HepG2 (cell line): ENCODE results near the gene NXN. TPM values are rescaled to one million over a fixed set of nuclear protein-coding genes. Genes with fewer than 3 reads are reported as not detected.

Experiments used
- AGO1 ChIP-seq: fragments of 200-400 bp; formaldehyde crosslinking; IDR thresholded peaks from 2 replicates; pipeline ENCODE4 v1.6.1; 2017; ENCODE audit warnings: mild to moderate bottlenecking, low read depth, low read length, moderate library complexity; ENCODE audit not compliant: poor library complexity, severe bottlenecking
- FOSL2 ChIP-seq: sonication (generic); formaldehyde crosslinking; IDR thresholded peaks from 2 replicates; pipeline ENCODE4 v1.4.0; 2020; ENCODE audit warnings: missing genetic modification reagents
- KDM1A ChIP-seq: IDR thresholded peaks from 2 replicates; pipeline ENCODE4 v1.6.1; 2016; ENCODE audit warnings: missing compliant biosample characterization
- MLLT10 ChIP-seq: sonication (generic); formaldehyde crosslinking; IDR thresholded peaks from 2 replicates; pipeline ENCODE4 v1.4.0; 2020; ENCODE audit warnings: missing genetic modification reagents
- MXD4 ChIP-seq: IDR thresholded peaks from 2 replicates; pipeline ENCODE4 v1.6.1; 2016; ENCODE audit warnings: mild to moderate bottlenecking, missing biosample characterization, missing genetic modification reagents
- NR3C1 ChIP-seq: sonication (generic); formaldehyde crosslinking; IDR thresholded peaks from 2 replicates; pipeline ENCODE4 v1.4.0; 2020; ENCODE audit warnings: missing genetic modification reagents
- PAWR ChIP-seq: sonication (generic); formaldehyde crosslinking; IDR thresholded peaks from 2 replicates; pipeline ENCODE4 v1.4.0; 2020; ENCODE audit warnings: missing genetic modification reagents, mild to moderate bottlenecking, borderline replicate concordance
- PHF20 ChIP-seq: sonication (generic); formaldehyde crosslinking; IDR thresholded peaks from 2 replicates; pipeline ENCODE4 v1.5.0; 2020; ENCODE audit warnings: mild to moderate bottlenecking, missing genetic modification reagents
- RNF2 ChIP-seq: fragments of 450-650 bp; conservative IDR thresholded peaks from 2 replicates; pipeline ENCODE4 v1.6.1; 2016; ENCODE audit warnings: low read depth
- SALL2 ChIP-seq: sonication (generic); formaldehyde crosslinking; IDR thresholded peaks from 2 replicates; pipeline ENCODE4 v1.8.1; 2023; ENCODE audit warnings: mild to moderate bottlenecking, missing genetic modification reagents, inconsistent platforms
- SATB2 ChIP-seq: sonication (generic); formaldehyde crosslinking; IDR thresholded peaks from 2 replicates; pipeline ENCODE4 v1.5.0; 2020; ENCODE audit warnings: missing genetic modification reagents
- SIX4 ChIP-seq: sonication (generic); formaldehyde crosslinking; IDR thresholded peaks from 2 replicates; pipeline ENCODE4 v1.4.0; 2020; ENCODE audit warnings: missing genetic modification reagents
- SOX13 ChIP-seq, 3 experiments: fragments of 450-650 bp in 1 of 3; sonication (generic) in 1 of 3; formaldehyde crosslinking in 1 of 3; IDR thresholded peaks in 2 of 3; conservative IDR thresholded peaks in 1 of 3; 2 replicates each; pipeline versions ENCODE4 v1.5.0 to v1.6.1; 2016 to 2020; ENCODE audit warnings: antibody characterized with exemption in 1 of 3, mild to moderate bottlenecking in 1 of 3, missing compliant biosample characterization in 1 of 3, missing genetic modification reagents in 1 of 3, moderate library complexity in 1 of 3
- ZFP36 ChIP-seq: fragments of 150-350 bp; IDR thresholded peaks from 2 replicates; pipeline ENCODE4 v1.6.1; 2018; ENCODE audit warnings: borderline replicate concordance, low read length, low read depth; ENCODE audit not compliant: partially characterized antibody
- ZNF317 ChIP-seq: sonication (generic); formaldehyde crosslinking; IDR thresholded peaks from 2 replicates; pipeline ENCODE4 v1.5.0; 2020; ENCODE audit warnings: mild to moderate bottlenecking, missing genetic modification reagents
- ZNF383 ChIP-seq: sonication (generic); formaldehyde crosslinking; IDR thresholded peaks from 2 replicates; pipeline ENCODE4 v1.4.0; 2020; ENCODE audit warnings: missing genetic modification reagents, mild to moderate bottlenecking, borderline replicate concordance
- ZNF629 ChIP-seq: sonication (generic); formaldehyde crosslinking; conservative IDR thresholded peaks from 2 replicates; pipeline ENCODE4 v1.5.0; 2020; ENCODE audit warnings: missing genetic modification reagents
- ZNF713 ChIP-seq: sonication (generic); formaldehyde crosslinking; IDR thresholded peaks from 2 replicates; pipeline ENCODE4 v1.4.0; 2020; ENCODE audit warnings: mild to moderate bottlenecking, missing genetic modification reagents
- ZNF781 ChIP-seq: sonication (generic); formaldehyde crosslinking; IDR thresholded peaks from 2 replicates; pipeline ENCODE4 v1.5.1; 2020; ENCODE audit warnings: borderline replicate concordance, mild to moderate bottlenecking, missing genetic modification reagents; ENCODE audit errors: not compliant biosample characterization
- ZZZ3 ChIP-seq: sonication (generic); formaldehyde crosslinking; IDR thresholded peaks from 2 replicates; pipeline ENCODE4 v1.4.0; 2020; ENCODE audit warnings: missing genetic modification reagents, mild to moderate bottlenecking, borderline replicate concordance
- polyA plus RNA-seq, 8 experiments: library from polyadenylated mRNA; depleted of rRNA in 3 of 8; stranded (reverse) in 7 of 8; unstranded in 1 of 8; fragments of >200 nt; fragmentation: Illumina TruSeq in 4 of 8; extraction: Trizol in 4 of 8; gene quantifications; 2 replicates each; pipeline versions ENCODE4 v1.2.1 to v1.2.3, GENCODE V29; 2011 to 2016; ENCODE audit warnings: low read depth in 4 of 8, missing spikeins in 1 of 8, mixed read lengths in 1 of 8; ENCODE audit not compliant: insufficient read depth in 1 of 8
- total RNA-seq, 5 experiments: library from RNA; depleted of rRNA; stranded (reverse); fragments of >200 nt; fragmentation: Illumina TruSeq; extraction: Trizol; gene quantifications; 2 replicates each; pipeline ENCODE4 v1.2.3, GENCODE V29; 2016; ENCODE audit warnings: low read depth in 1 of 5
- TF ChIP-seq, protein P1 (sequence below): sonication (generic); formaldehyde crosslinking; IDR thresholded peaks from 2 replicates; pipeline ENCODE4 v1.4.0; 2020; ENCODE audit warnings: mild to moderate bottlenecking, low read depth, missing genetic modification reagents
- TF ChIP-seq, protein P2 (sequence below): IDR thresholded peaks from 2 replicates; pipeline ENCODE4 v1.6.1; 2016
- TF ChIP-seq, protein P3 (sequence below): sonication (generic); formaldehyde crosslinking; IDR thresholded peaks from 2 replicates; pipeline ENCODE4; 2020; ENCODE audit warnings: missing genetic modification reagents, mild to moderate bottlenecking, borderline replicate concordance
- TF ChIP-seq, protein P4 (sequence below): IDR thresholded peaks from 2 replicates; pipeline ENCODE4 v1.6.1; 2016

The NXN gene
- total and polyA plus RNA-seq, 2 of the 13 experiments (the other 11 are each of a cell fraction or from before 2014, with no cell fraction given), result 22.2 to 24.3 TPM

DNA sequence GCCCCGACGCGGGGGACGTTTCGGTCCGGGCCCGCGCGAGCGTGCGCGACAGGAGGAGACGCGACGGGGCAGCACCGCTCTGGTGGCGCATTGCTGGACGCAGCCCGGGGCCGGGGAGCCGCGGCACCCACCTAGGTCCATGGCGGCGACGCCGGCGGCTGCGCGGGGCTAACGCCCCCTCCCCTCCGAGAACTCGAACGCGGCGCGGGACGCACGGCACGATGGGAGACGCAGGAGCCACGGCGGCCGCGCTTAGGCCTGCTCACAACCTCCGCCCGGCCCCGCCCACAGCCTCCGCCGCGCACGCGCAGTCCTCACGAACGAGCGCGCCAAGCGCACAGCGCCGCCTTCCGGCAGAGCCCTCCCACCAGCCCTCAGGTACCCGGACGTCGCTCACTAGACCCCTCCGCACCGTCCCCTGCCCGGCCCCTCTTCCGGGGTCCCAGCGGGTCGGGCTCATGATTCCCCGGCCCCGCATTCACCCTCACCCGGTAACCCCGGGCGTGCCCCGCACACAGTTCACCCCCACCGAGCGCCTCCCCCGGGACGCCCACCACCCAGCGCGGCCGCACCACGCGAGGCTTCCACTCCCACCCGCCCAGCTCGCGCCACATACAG, 227.5 kb downstream of the NXN start, which contains the start of gene GEMIN4 (continued):
- peak; percentile 69; the same call in 1 of the 2 replicates for TF ChIP-seq SALL2 (CRISPR knock-in tag)
- TF ChIP-seq FOSL2 (CRISPR knock-in tag), result peak; percentile 29
- TF ChIP-seq, protein P1, sequence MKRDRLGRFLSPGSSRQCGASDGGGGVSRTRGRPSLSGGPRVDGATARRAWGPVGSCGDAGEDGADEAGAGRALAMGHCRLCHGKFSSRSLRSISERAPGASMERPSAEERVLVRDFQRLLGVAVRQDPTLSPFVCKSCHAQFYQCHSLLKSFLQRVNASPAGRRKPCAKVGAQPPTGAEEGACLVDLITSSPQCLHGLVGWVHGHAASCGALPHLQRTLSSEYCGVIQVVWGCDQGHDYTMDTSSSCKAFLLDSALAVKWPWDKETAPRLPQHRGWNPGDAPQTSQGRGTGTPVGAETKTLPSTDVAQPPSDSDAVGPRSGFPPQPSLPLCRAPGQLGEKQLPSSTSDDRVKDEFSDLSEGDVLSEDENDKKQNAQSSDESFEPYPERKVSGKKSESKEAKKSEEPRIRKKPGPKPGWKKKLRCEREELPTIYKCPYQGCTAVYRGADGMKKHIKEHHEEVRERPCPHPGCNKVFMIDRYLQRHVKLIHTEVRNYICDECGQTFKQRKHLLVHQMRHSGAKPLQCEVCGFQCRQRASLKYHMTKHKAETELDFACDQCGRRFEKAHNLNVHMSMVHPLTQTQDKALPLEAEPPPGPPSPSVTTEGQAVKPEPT (CRISPR knock-in tag), result 0 out of 2 replicates have a peak, but pooled peaks have one; percentile 19
- no peak for TF ChIP-seq ZNF383
- no peak for TF ChIP-seq KDM1A (CRISPR knock-in tag)
- TF ChIP-seq, protein P2, sequence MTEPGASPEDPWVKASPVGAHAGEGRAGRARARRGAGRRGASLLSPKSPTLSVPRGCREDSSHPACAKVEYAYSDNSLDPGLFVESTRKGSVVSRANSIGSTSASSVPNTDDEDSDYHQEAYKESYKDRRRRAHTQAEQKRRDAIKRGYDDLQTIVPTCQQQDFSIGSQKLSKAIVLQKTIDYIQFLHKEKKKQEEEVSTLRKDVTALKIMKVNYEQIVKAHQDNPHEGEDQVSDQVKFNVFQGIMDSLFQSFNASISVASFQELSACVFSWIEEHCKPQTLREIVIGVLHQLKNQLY (CRISPR knock-in tag), result no peak
- no peak for TF ChIP-seq SATB2 (CRISPR knock-in tag)
- no peak for TF ChIP-seq ZNF629 (CRISPR knock-in tag)
- TF ChIP-seq NR3C1 (CRISPR knock-in tag), result no peak
- no peak for TF ChIP-seq ZNF317 (CRISPR knock-in tag)
- TF ChIP-seq, protein P3, sequence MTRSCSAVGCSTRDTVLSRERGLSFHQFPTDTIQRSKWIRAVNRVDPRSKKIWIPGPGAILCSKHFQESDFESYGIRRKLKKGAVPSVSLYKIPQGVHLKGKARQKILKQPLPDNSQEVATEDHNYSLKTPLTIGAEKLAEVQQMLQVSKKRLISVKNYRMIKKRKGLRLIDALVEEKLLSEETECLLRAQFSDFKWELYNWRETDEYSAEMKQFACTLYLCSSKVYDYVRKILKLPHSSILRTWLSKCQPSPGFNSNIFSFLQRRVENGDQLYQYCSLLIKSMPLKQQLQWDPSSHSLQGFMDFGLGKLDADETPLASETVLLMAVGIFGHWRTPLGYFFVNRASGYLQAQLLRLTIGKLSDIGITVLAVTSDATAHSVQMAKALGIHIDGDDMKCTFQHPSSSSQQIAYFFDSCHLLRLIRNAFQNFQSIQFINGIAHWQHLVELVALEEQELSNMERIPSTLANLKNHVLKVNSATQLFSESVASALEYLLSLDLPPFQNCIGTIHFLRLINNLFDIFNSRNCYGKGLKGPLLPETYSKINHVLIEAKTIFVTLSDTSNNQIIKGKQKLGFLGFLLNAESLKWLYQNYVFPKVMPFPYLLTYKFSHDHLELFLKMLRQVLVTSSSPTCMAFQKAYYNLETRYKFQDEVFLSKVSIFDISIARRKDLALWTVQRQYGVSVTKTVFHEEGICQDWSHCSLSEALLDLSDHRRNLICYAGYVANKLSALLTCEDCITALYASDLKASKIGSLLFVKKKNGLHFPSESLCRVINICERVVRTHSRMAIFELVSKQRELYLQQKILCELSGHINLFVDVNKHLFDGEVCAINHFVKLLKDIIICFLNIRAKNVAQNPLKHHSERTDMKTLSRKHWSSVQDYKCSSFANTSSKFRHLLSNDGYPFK (CRISPR knock-in tag), result no peak
- TF ChIP-seq ZNF713, result no peak; the same call in 1 of the 2 replicates
- peak; percentile 74 for TF ChIP-seq PHF20 (CRISPR knock-in tag)
- no peak for TF ChIP-seq ZFP36
- TF ChIP-seq ZZZ3 (CRISPR knock-in tag), result peak; percentile 69; the same call in 1 of the 2 replicates
- no peak for TF ChIP-seq PAWR (CRISPR knock-in tag)
- peak; percentile 63; the same call in 1 of the 2 replicates for TF ChIP-seq MXD4 (CRISPR knock-in tag)
- TF ChIP-seq SIX4 (CRISPR knock-in tag), result no peak
- TF ChIP-seq MLLT10 (CRISPR knock-in tag), result no peak
- no peak for TF ChIP-seq SOX13 (IDR thresholded peaks at IDR 0.05)
- TF ChIP-seq SOX13 (CRISPR knock-in tag; conservative IDR thresholded peaks at IDR 0.05 in 1 of 2, IDR thresholded peaks at IDR 0.05 in 1 of 2), result peak in 1 of 2 experiments; percentile 28; a peak in 1 of 4 replicates
- TF ChIP-seq ZNF781 (CRISPR knock-in tag), result peak; percentile 48
- peak; percentile 63 for TF ChIP-seq AGO1
- TF ChIP-seq, protein P4, sequence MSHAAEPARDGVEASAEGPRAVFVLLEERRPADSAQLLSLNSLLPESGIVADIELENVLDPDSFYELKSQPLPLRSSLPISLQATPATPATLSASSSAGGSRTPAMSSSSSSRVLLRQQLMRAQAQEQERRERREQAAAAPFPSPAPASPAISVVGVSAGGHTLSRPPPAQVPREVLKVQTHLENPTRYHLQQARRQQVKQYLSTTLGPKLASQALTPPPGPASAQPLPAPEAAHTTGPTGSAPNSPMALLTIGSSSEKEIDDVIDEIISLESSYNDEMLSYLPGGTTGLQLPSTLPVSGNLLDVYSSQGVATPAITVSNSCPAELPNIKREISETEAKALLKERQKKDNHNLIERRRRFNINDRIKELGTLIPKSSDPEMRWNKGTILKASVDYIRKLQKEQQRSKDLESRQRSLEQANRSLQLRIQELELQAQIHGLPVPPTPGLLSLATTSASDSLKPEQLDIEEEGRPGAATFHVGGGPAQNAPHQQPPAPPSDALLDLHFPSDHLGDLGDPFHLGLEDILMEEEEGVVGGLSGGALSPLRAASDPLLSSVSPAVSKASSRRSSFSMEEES (CRISPR knock-in tag), result no peak
- TF ChIP-seq RNF2, result 0 out of 2 replicates have a peak, but pooled peaks have one; percentile 76
